Neuronal stem cell (in vitro differentiated cells): ENCODE results near the gene VPS39.
A peak's percentile ranks its signal among the peaks of the same experiment; 100 is the strongest.

Experiments used
- DNase-seq: peaks from one replicate; pipeline ENCODE4 v3.0.0-alpha.2; 2013; ENCODE audit warnings: low spot score
- H2AFZ ChIP-seq: one replicate; pipeline ENCODE4 v1.6.1; 2013; ENCODE audit warnings: mild to moderate bottlenecking, low read length, inconsistent platforms
- H2AK5ac ChIP-seq: 2 replicates; pipeline ENCODE4 v1.6.1; 2013; ENCODE audit warnings: low read depth, mild to moderate bottlenecking, inconsistent platforms, low read length, moderate library complexity, mixed read lengths
- H2BK120ac ChIP-seq: 2 replicates; pipeline ENCODE4 v1.6.1; 2013; ENCODE audit warnings: low read depth, mild to moderate bottlenecking, inconsistent platforms, low read length, moderate library complexity, mixed read lengths
- H2BK12ac ChIP-seq: one replicate; pipeline ENCODE4 v1.6.1; 2013; ENCODE audit warnings: low read length, inconsistent platforms
- H2BK15ac ChIP-seq: 2 replicates; pipeline ENCODE4 v1.6.1; 2013; ENCODE audit warnings: mild to moderate bottlenecking, low read length, inconsistent platforms, mixed read lengths
- H2BK5ac ChIP-seq: one replicate; pipeline ENCODE4 v1.6.1; 2013; ENCODE audit warnings: inconsistent platforms, mild to moderate bottlenecking, low read length, moderate library complexity
- H3K14ac ChIP-seq: one replicate; pipeline ENCODE4 v1.6.1; 2013; ENCODE audit warnings: low read length, inconsistent platforms
- H3K18ac ChIP-seq: 2 replicates; pipeline ENCODE4 v1.6.1; 2013; ENCODE audit warnings: low read length, inconsistent platforms
- H3K23ac ChIP-seq: 2 replicates; pipeline ENCODE4 v1.6.1; 2013; ENCODE audit warnings: low read depth, mild to moderate bottlenecking, mixed read lengths, low read length, inconsistent platforms; ENCODE audit not compliant: poor library complexity
- H3K27ac ChIP-seq: replicated peaks from 3 replicates; pipeline ENCODE4 v1.5.1; 2013; ENCODE audit warnings: low read length, inconsistent platforms
- H3K27me3 ChIP-seq, 3 experiments: 2 replicates each; pipeline ENCODE4 v1.6.1; 2013; ENCODE audit warnings: low read length in 3 of 3, mild to moderate bottlenecking in 2 of 3, inconsistent platforms in 1 of 3, low read depth in 1 of 3, mixed read lengths in 1 of 3, moderate library complexity in 1 of 3; ENCODE audit not compliant: control insufficient read depth in 3 of 3, insufficient read depth in 3 of 3
- H3K36me3 ChIP-seq, 2 donors: replicated peaks in 1 of 2; 2 replicates each; pipeline ENCODE4 v1.6.1; 2013; ENCODE audit warnings: low read length in 2 of 2; ENCODE audit not compliant: control insufficient read depth in 2 of 2, insufficient read depth in 2 of 2
- H3K4ac ChIP-seq: 2 replicates; pipeline ENCODE4 v1.6.1; 2013; ENCODE audit warnings: inconsistent platforms, mild to moderate bottlenecking, low read length, moderate library complexity
- H3K4me1 ChIP-seq, 2 donors: 1 replicate in 1 of 2; 2 replicates in 1 of 2; pipeline ENCODE4 v1.6.1; 2013; ENCODE audit warnings: low read length in 2 of 2, low read depth in 1 of 2; ENCODE audit not compliant: control insufficient read depth in 2 of 2, insufficient read depth in 1 of 2
- H3K4me2 ChIP-seq: one replicate; pipeline ENCODE4 v1.6.1; 2013; ENCODE audit warnings: mild to moderate bottlenecking, low read length, inconsistent platforms; ENCODE audit not compliant: insufficient read depth, poor library complexity, severe bottlenecking
- H3K4me3 ChIP-seq, 2 donors: 2 replicates each; pipeline ENCODE4 v1.5.1; 2013; ENCODE audit warnings: low read length in 2 of 2, mild to moderate bottlenecking in 2 of 2, inconsistent platforms in 1 of 2, moderate library complexity in 1 of 2
- H3K79me1 ChIP-seq: one replicate; pipeline ENCODE4 v1.6.1; 2013; ENCODE audit warnings: low read depth, mild to moderate bottlenecking, inconsistent platforms, low read length, moderate library complexity
- H3K9ac ChIP-seq: one replicate; pipeline ENCODE4 v1.6.1; 2013; ENCODE audit warnings: mild to moderate bottlenecking, low read depth, low read length, inconsistent platforms; ENCODE audit not compliant: poor library complexity
- H3K9me3 ChIP-seq, 2 donors: replicated peaks in 1 of 2; 2 replicates each; pipeline versions ENCODE3 to v1.6.1; 2013; ENCODE audit warnings: low read length in 2 of 2, mild to moderate bottlenecking in 2 of 2, inconsistent platforms in 1 of 2, low read depth in 1 of 2, mixed read lengths in 1 of 2, moderate library complexity in 1 of 2; ENCODE audit not compliant: control insufficient read depth in 2 of 2, insufficient read depth in 1 of 2
- H4K8ac ChIP-seq: one replicate; pipeline ENCODE4 v1.6.1; 2013; ENCODE audit warnings: low read depth, mild to moderate bottlenecking, inconsistent platforms, low read length, moderate library complexity
- H4K91ac ChIP-seq: one replicate; pipeline ENCODE4 v1.6.1; 2013; ENCODE audit warnings: low read length, low read depth, mild to moderate bottlenecking, inconsistent platforms; ENCODE audit not compliant: poor library complexity
- WGBS, 2 donors: extraction: QIAGEN DNeasy Blood & Tissue Kit; methylation state at CpG; one replicate each; pipeline ENCODE4 v1.1.7; 2013; ENCODE audit warnings: missing lambda C conversion rate in 2 of 2, mixed read lengths in 1 of 2; ENCODE audit not compliant: insufficient read length in 2 of 2, insufficient replicate concordance in 1 of 2; ENCODE audit errors: extremely low coverage in 2 of 2; 5-methylcytosine and 5-hydroxymethylcytosine counted together

Gene VPS39

DNA sequence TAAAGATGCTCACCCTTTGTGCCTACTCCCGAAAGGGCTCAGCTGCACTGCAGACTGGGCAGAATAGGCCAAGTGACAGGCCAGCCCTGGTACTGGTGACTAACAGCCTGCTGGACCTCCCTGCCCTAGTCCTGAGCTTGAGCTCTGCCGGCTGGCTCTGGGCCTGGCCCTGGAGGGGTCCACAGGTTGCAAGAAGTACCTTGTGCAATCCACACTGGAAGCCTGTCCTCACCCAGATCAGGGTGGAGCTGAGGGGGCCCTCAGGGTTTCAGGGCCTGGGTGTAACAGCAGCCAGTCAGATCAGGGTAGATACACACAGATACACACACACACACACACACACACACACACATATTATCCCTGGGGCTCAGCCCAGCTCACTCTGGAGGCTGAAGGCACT, 86.4 kb downstream of the VPS39 start:
- Histone ChIP-seq H2BK12ac (no peak overlapping the region), H3K18ac (no peak overlapping the region), H2BK5ac (no peak overlapping the region), H2BK15ac (no peak overlapping the region), H3K27ac (no peak overlapping the region), H3K14ac (no peak overlapping the region), H4K8ac (no peak overlapping the region), H3K4me2 (no peak overlapping the region), H2AK5ac (no peak overlapping the region), H2BK120ac (no peak overlapping the region), H3K79me1 (no peaks in the 10 kb centered on the region), H3K4me3 (no peak overlapping the region), H3K9ac (peak overlapping the region; percentile 7), H3K27me3 (peaks cover 0 to 11% (median 0%) of the 10 kb centered on the region in 3 experiments), H3K23ac (no peak overlapping the region), H3K4ac (no peak overlapping the region), H3K4me1 (peaks cover 0 to 2% of the 10 kb centered on the region in 2 donors), H4K91ac (no peak overlapping the region), H3K9me3 (no peaks in the 10 kb centered on the region), H3K36me3 (no peaks in the 10 kb centered on the region), H2AFZ (no peak overlapping the region)
- DNase-seq: no peak
- WGBS, 2 donors: no CpG with 5 or more reads among the region's 2 CpGs

GRCh38 chr15:42121021-42121420, 87.1 kb downstream of the VPS39 start:
- Histone ChIP-seq H2BK12ac (no peak overlapping the region), H3K4me3 (no peak overlapping the region), H3K18ac (no peak overlapping the region), H4K8ac (no peak overlapping the region), H2BK5ac (no peak overlapping the region), H3K4me1 (peaks cover 0 to 2% of the 10 kb centered on the region in 2 donors), H3K23ac (no peak overlapping the region), H3K9ac (no peak overlapping the region), H3K27ac (no peak overlapping the region), H3K4ac (no peak overlapping the region), H3K9me3 (peaks cover 0 to 2% of the 10 kb centered on the region in 2 donors), H2AK5ac (no peak overlapping the region), H4K91ac (no peak overlapping the region), H3K14ac (no peak overlapping the region), H2BK120ac (no peak overlapping the region), H3K36me3 (no peaks in the 10 kb centered on the region), H2BK15ac (no peak overlapping the region), H2AFZ (no peak overlapping the region), H3K27me3 (peaks cover 0 to 11% (median 0%) of the 10 kb centered on the region in 3 experiments), H3K79me1 (no peaks in the 10 kb centered on the region), H3K4me2 (no peak overlapping the region)
- DNase-seq: no peak
- no CpG with 5 or more reads among the region's 6 CpGs for WGBS, 2 donors

GRCh38 chr15:42120285-42120684, 87.8 kb downstream of the VPS39 start:
- Histone ChIP-seq H2AK5ac (no peak overlapping the region), H3K4me2 (no peak overlapping the region), H4K8ac (no peak overlapping the region), H2BK15ac (no peak overlapping the region), H3K4ac (no peak overlapping the region), H3K27ac (no peak overlapping the region), H2BK120ac (peak overlapping the region; percentile 2), H4K91ac (no peak overlapping the region), H3K23ac (peak overlapping the region; percentile 27), H3K4me3 (no peak overlapping the region), H3K9me3 (peaks cover 0 to 2% of the 10 kb centered on the region in 2 donors), H2AFZ (no peak overlapping the region), H3K9ac (no peak overlapping the region), H2BK5ac (no peak overlapping the region), H3K14ac (no peak overlapping the region), H3K79me1 (no peaks in the 10 kb centered on the region), H3K27me3 (peaks cover 0 to 8% (median 0%) of the 10 kb centered on the region in 3 experiments), H2BK12ac (no peak overlapping the region), H3K36me3 (no peaks in the 10 kb centered on the region), H3K18ac (no peak overlapping the region), H3K4me1 (peaks cover 0 to 2% of the 10 kb centered on the region in 2 donors)
- DNase-seq: no peak
- WGBS, 2 donors: no CpG with 5 or more reads among the region's 1 CpG

GRCh38 chr15:42119446-42119760, 88.7 kb downstream of the VPS39 start:
- H3K9me3 ChIP-seq: peaks cover 0 to 2% of the 10 kb centered on the region in 2 donors
- H2BK15ac ChIP-seq: no peak overlapping the region
- H3K36me3 ChIP-seq: no peaks in the 10 kb centered on the region
- no peak overlapping the region for H3K14ac ChIP-seq
- no peak overlapping the region for H3K4me2 ChIP-seq
- DNase-seq: no peak
- no CpG with 5 or more reads among the region's 5 CpGs for WGBS, 2 donors
- H2AFZ ChIP-seq: peak overlapping the region; percentile 78
- H3K27ac ChIP-seq: no peak overlapping the region
- peaks cover 0 to 2% of the 10 kb centered on the region in 2 donors for H3K4me1 ChIP-seq
- no peak overlapping the region for H3K4ac ChIP-seq
- H2BK12ac ChIP-seq: no peak overlapping the region
- no peaks in the 10 kb centered on the region for H3K79me1 ChIP-seq
- H3K9ac ChIP-seq: no peak overlapping the region
- H4K8ac ChIP-seq: no peak overlapping the region
- no peak overlapping the region for H4K91ac ChIP-seq
- H2BK5ac ChIP-seq: no peak overlapping the region
- H2AK5ac ChIP-seq: no peak overlapping the region
- peak overlapping the region; percentile 42 for H2BK120ac ChIP-seq
- no peak overlapping the region for H3K23ac ChIP-seq
- no peak overlapping the region for H3K4me3 ChIP-seq
- H3K27me3 ChIP-seq: peaks cover 0 to 8% (median 0%) of the 10 kb centered on the region in 3 experiments
- H3K18ac ChIP-seq: peak overlapping the region; percentile 42
